Ammon's horn (tissue), 1 donor: Measurements from ENCODE around the gene COQ5.

Experiments
- DNase-seq: peaks from one replicate; pipeline ENCODE4 v3.0.0-alpha.2; 2016; ENCODE audit warnings: low spot score

Gene COQ5

DNA sequence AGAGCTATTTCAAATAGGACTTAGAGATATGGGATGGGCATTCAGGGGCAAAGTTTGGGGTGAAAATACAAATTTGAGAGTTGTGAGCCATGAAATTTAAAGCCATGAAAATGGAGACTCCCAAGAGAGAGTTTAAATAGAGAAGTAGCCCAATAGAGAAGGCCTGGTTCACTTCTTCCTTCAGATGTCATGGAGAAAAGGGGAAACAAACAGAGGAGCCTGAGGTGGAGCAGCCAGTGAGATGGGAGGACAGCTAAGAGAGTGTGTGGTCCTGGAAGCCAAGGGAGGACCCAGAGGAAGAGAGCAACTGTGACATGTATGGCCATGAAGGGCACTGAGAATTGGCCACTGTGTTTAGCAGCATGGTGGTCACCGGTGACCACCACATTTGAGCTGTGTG is 45.3 kb downstream of the COQ5 start:
- DNase-seq: no peak

DNA sequence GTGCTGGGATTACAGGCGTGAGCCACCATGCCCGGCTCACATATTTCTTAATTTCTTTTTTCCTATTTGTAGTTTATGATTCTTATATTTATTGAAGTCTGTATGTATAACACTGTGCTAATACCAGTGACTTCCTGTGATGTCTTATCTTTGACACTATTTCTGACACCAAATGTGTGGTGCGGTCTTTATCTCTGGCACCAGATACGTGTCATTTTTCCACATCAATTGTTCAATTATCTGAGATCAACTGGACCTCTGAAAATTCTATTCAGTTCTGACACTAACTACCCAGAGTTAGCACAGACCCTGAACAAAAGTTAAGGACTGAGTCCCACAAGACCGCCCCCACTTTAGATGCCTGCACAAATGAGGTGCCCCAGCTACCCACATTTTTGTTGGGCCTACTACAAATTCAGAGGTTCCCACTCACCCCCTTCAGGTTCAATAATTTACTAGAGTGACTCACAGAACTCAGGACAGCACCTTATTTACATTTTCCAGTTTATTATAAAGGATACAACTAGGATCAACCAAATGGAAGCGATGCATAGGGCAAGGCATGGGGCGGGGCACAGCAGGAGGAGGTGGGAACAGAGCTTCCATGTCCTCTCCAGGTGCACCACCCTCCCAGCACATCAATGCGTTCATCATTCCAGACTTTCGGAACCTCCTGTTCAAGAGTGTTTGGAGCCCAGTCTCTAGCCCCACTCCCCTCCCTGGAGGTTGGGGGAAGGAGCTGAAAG is 47.8 kb downstream of the COQ5 start:
- DNase-seq: no peak

DNA sequence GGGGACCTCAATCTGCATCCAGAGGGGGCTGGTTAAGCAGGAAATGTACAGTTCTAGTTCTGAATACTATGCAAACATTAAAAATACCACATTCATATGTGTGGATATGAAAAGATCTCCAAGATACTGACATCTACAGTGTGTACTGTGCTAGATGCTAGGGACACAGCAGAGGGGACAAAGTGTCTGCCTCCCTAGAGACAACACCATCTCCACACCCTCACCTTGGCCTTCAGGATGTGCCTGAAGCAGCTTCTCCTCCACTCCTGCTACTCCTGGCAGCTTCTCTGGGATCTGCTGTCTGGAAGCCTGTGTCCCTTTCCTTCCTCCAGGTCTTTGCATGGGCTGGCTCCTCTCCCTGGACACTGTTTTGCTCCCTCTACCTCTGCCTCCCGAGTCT is 48.7 kb downstream of the COQ5 start:
- DNase-seq: no peak

DNA sequence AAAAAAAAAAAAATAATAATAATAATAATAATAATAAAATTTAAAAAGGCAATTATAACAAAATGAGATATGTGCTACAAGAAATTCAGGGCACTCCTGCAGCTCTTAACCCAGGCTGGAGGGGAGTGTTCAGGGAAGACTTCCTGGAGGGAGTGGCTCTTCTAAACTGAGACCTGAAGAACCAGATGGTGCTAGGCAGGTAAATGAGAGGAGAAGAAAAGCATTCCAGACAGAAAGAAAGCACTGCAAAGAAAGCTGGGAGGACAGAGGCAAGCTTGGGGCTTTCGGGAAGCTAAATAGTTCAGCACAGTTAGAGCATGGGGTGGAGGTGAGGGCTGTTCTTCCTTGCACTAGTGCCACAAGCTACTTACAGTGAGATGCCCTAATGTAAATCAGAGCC is 49.5 kb downstream of the COQ5 start:
- no peak for DNase-seq

DNA sequence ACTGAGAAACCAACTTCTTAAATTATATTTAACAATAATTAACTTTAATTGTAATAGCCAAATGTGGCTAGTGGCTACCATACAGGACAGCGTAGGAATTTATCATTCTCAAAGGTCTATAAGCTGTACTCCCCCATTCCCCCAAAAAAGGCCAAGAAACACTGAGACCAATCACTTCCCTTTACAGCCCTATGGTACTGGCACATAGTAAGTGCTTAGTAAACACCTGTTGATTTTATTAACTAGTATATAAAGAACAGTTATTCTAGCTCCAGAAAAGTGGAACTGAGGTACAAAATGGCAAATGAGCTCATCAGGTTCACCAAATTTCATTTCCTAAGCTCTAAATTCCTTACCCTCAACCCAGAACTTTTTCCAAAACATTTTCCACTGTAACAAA is 53.3 kb downstream of the COQ5 start:
- no peak for DNase-seq

DNA sequence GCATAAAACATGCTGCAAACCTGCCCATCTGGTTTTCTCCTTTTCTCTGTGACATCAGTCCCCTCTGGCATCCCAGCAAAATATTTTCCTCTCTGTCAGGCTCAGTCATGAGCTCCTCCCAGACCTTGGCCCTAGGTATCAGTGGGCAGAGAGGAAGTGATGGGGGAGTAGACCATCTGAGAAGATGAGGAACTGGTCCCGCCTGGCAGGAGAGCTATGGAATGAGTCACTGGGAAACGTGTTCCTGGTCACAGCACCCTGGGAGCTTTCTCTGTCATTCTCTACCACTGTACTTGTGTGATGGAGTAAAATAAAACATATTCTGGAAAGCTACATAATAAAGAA is 54.4 kb downstream of the COQ5 start:
- peak; percentile 44 for DNase-seq

DNA sequence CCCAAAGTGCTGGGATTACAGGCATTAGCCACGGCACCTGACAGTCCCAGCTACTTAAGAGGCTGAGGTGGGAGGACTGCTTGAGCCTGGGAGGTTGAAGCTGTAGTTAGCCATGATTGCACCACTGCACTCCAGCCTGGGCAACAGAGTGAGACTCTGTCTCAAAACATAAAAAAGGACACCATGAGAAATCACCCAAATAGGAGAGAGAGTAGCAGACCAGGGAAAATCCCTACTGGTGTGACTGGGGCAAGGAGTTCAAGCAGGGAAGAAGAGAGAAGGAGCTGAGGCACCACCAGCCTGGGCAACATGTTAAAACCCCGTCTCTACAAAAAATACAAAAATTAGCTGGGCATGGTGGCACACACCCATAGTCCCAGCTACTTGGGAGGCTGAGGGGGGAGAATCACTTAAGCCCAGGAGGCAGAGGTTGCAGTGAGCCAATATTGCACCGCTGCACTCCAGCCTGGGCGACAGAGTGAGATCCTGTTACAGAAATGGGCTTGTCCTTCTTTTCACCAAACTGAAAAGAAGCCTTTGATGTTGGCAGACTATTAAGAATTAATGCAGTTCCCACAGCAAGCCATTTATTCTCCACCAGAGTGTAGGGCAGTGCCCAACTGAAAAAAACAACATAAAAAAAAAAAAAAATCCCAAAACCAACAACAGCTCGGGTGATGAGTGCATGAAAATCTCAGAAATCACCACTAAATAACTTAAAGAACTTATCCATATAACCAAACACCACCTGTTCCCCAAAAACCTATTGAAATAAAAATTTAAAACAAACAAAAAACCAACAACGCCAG is 54.9 kb downstream of the COQ5 start:
- DNase-seq: no peak

DNA sequence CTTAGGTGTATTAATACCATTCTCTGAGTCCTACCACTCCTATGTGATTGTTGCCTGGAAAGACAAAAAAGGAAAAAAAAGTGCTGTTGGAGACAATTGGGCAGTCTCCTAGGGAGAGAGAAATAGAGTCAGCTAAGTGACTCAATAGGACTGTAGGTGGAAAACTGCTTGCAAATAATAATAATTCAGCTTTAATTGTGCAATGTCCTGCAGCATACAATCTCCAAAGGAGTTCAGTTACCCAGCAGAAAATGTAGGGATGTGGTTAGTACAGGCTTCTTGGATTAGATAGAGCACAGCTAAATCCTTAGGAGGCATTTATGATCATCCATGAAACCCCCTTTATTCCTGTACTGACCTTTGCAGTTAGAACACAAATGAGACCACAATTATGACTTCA is 56.4 kb downstream of the COQ5 start:
- DNase-seq: no peak

DNA sequence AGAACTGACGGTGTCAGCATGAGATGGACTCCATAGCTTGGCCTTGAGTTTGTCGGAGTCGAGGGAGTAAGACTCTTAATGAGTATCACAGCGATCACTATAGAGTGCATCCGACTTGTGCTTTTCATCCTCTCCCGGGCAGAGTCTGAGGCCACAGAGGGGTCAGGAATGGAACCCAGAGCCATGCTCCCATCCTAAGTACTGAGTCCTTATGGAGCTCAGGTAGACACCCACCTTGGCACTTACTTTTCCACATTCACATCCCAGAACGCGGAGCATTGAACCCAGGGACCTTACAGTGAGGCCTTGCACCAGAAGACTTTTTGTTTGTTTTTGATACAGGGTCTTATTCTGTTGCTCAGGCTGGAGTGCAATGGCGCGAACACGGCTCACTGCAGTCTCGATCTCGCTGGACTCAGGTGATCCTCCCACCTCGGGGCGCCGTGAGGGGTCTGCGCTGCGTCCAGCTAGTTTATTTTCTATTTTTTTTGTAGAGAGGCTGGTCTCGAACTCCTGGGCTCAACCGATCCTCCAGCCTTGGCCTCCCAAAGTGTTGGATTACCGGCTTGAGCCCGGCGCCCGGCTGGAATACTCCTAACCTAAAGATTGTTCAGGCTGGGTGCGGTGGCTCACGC is 58.7 kb downstream of the COQ5 start:
- peak; percentile 42 for DNase-seq

DNA sequence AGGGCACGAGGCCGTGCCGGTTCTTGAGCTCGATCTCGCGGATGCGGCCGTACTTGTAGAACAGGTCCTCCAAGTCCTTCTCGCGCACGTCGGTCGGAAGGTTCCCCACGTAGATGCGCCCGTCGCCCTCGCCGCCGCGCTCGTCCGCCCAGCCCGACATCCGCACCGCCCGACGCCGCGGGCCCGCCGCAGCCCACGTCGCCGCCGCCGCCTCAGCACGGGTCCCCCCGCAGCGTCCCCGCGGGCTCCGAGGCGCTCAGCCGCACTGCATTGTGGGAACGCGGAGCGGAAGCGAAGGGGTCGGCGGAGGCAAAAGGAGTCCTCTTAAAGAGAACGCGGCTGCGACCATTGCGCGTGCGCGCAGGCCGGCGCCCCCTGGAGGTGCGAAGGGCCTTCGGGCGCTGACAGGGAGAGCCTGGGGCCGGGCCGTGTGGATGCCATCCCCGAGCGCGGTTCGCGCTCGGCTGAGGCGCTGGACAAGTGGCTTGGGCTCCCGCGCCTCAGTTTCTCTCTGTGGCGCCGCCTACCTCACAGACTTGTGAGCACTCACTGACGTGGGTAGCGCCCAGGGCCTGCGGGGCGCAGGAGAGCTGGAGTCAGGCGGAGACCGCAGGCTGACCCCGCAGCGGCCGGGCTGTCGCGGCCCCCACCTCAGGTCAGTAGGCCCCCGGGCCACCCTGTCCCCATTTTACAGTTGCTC is 59.4 kb downstream of the COQ5 start, which contains the start of gene SRSF9:
Gene SRSF9, minus strand, starts transcription at position 299 of the 700 bp plus-strand sequence. Its CDS starts 139 bp downstream, at position 160.
- peak; percentile 95 for DNase-seq

DNA sequence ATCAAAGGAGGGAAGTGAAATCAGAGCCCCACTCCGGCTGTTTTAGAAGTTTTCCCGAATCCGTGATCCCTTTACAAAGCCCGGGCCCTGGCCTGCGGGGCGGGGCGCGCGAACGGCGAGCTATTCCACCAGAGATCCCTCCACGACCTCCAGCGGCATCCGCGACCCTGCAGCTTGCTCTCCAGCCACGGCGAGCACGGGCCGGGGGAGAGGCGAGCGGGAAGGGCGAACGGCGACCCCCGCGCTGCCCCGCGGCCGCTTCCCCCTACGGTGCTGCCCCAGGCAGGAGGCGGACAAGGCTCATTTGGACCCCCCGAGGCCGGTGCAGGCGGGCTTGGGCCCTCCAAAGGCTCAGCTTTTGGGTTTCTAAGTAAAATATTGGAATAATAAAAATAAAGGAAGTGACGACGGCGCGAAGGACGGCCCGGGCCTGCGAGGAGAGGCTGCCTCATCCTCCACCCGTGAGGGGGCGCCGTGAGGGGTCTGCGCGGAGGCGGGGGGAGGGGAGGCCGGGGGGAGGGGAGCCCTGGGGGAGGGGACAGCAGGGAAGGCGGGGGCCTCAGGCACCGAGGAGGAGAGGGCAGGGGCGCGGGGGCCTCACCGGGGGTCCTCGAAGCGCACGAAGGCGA is 60.0 kb downstream of the COQ5 start:
- no peak for DNase-seq

DNA sequence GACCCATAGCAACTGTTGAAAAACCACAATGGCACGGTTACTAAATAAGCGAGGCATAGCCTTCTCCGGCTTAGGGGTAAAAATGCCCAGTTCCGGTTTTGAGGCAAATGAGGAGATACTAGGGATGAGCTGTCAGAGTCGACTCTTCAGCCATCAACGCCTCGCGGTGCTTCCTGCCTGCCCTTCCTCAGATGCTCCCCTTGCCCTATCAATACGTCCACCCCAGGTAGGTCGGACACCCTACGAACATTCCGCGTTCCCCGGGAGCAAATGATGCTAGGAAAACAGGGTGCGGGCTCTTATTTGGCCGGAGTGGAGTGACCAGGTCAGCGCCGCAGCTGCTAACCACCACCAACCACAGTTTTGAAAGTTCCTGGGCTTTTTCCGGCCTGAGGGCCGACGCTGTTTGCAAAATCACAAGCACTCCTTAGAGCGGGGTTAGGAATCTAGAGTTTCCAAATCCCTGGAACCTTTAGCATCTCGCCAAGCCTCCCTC is 60.6 kb downstream of the COQ5 start:
- no peak for DNase-seq

DNA sequence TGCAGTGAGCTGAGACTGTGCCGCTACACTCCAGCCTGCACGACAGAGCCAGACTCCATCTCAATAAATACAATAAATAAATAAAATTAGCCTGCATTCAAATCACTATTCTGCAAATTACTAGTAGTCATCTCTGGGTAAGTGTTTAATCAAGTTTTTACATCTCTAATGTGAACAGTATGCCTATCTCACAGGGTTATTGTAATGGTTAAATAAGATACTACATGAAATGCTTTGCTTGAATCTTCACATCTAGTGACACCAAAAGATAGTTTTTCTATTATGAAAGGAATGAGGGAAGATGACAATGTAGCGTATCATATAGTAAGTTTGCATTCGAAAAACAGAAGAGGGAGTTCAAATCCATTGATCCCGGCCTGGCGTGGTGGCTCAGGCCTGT is 61.5 kb downstream of the COQ5 start:
- no peak for DNase-seq

DNA sequence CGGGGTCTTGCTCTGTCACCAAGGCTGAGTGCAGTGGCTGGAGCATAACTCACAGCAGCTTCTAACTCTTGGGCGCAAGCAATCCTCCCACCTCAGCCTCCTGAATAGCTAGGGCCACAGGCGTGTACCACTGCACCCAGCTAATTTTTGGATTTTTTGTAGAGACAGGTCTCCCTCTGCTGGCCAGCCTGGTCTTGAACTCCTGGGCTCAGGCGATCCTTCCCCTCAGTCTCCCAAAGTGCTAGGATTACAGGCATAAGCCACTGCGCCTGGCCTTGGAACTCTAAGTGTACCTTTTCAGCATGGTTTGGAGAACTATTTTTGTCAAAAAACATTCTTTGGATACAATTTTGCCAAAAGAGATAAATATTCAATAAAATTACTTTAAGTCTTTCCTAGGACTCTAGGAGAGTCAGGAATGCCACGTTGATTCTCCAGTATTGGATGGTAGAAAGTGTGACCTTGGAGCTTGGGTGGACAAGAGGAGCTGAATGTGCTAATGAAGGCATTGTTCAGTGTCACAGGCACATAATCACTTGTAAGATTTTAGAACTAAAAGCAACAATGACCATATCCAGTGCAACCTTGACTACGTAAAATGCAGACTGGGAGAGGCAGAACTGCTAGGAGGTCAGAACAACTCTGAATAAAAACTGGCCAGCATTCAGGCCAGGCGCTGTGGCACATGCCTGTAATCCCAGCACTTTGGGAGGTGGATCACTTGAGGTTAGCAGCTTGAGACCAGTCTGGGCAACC is 62.2 kb downstream of the COQ5 start:
- peak; percentile 40 for DNase-seq

DNA sequence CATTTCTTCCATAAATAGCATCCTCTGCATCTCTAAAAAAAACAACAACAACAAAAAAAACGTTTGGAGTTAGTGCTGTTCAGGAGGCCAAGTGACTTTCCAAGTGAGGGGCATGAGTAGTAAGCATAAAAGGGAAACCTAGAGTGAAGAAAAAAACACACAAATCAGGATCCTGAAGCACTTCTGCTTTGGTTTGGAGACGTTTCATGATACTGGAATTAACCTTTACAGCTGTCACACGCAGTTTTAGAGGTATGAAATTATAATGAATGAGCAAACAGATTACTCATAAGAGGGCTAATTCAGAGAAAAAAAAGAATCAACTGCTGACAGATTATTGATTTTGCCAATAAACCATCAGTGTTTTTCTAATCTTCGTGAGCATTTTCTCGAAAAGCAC is 63.2 kb downstream of the COQ5 start:
- DNase-seq: no peak

DNA sequence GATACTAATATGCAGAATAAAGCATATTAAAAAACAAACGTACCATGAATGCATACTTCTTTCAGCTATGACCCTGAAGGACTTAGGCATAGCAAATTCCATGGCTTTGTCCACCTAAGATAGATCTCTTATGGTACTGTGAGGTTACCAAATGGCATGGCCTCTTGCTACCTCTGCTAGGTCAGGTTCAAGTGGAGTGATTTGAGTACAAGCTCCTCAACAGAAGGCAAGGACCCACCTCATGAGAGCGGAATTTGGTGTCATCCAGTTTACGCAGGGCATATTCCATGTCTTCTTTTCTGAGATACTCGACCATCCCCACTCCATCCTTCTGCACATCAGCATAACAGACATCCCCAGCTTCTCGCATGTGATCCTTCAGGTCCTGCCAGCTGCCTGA is 65.2 kb downstream of the COQ5 start:
- no peak for DNase-seq

DNA sequence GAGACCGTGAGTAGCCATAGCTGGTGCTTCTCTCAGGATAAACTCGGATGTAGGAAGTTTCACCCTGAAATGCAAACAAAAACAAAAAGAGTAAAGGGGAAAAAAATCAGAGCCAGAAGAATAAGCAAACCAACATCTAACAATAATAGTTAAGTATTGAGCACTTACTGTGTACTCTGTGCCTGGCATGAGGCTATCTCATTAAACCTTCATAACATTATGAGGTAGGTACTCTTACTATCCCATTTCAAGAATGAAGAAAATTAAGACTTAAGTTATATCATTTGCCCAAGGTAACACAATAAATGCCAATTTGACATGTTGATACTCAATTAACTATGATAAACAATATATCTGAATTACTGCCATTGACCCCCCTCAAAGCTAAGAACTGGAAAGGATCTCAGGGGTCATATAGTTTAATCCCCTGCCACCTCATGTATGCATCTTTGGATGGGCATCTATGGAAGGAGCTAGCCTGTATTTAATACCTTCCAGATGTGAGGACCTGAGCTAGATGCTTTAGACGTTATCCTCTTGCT is 66.8 kb downstream of the COQ5 start:
- no peak for DNase-seq

DNA sequence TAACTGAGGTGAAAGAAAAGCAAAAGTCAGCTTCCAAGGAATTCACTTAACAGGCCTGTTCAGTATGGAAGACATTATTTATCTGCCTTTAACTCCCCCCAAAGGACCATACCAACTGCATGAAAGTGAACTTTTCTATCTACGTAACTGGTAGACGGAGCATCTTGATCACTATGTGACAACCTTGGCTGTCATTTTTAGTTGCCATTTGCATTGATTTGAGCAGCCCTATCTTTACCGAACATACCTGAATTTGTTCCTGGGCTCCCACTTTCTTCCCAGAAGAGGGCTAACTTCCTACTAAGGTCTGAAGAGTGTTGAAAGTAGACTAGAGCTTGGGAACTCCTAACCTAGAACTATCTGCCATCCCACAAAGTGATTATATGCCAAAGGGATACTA is 68.8 kb downstream of the COQ5 start:
- DNase-seq: no peak

DNA sequence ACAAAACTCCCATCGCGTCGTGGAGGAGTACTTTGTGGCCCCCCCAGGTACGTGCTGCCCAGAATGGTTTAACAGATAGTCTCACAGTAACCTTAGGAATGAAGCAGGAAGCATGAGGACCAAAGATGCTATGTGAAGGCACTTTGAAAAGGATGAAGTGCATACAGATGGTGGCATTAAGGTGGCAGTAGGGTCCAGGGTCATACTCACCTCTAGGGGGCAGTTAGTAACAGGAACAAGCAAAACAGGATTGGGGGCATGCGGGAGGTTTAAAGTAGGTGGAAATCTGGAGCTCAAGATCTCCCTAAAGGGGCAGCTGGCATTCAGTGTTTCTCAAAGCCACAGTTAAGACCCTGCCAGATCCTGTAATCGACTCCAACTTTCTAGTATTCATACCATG is 71.8 kb downstream of the COQ5 start:
- no peak for DNase-seq

DNA sequence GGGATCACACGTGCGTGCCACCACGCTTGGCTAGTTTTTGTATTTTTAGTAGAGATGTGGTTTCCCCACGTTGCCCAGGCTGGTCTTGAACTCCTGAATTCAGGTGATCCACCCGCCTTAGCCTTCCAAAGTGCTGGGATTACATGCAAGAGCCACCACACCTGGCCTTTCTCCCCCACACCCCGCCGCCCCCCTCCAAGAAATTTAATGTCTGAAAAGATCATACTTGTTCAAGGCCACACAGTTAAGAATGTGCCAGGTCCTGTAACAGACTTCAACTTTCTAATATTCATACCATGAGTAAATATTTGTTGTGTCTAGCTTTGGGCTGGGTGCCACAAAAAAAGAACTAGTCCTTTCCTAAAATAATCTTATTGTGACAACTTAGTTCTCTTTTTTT is 73.7 kb downstream of the COQ5 start:
- no peak for DNase-seq

DNA sequence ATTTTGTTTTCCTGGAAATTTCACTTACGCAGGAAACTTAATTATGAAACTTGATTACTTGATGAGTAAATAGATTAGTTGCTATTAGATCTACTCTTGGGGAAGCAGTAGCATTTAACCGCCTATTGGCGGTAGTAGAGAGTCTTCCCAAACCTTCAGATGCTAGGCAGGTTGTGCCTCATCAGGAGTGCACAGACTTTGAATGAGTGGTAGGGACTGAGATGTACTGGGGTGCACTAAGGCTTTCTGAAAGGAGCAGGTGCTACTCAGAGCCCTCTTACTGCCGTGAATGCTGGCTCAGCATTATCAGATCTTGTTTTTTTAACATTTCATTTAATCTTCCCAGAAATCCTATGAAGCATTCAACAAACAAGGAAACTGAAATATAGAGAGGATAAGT is 75.0 kb downstream of the COQ5 start:
- no peak for DNase-seq
